HL-60 (cell line): Measurements from ENCODE around the gene OR5A2.

Experiments
- POLR2AphosphoS5 ChIP-seq: IDR thresholded peaks from 2 replicates; pipeline ENCODE4 v1.6.1; 2012; ENCODE audit warnings: low read depth
- TF ChIP-seq, protein P1 (sequence below): IDR thresholded peaks from one replicate; pipeline ENCODE4 v1.5.1; 2011; ENCODE audit warnings: low read length, control low read depth, inconsistent platforms; ENCODE audit not compliant: insufficient read depth

DNA sequence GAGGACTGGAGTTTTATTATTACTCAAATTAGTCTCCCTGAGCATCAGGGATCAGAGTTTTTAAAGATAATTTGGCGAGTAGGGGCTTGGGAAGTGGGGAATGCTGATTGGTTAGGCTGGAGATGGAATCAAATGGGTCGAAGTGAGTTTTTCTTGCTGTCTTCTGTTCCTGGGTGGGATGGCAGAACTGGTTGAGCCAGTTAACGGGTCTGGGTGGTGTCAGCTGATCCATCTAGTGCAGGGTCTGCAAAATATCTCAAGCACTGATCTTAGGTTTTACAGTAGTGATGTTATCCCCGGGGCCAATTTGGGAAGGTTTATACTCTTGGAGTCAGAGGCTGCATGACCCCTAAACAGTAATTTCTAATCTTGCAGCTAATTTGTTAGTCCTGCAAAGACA lies 1.1 kb downstream of the OR5A2 start:
- TF ChIP-seq, protein P1, sequence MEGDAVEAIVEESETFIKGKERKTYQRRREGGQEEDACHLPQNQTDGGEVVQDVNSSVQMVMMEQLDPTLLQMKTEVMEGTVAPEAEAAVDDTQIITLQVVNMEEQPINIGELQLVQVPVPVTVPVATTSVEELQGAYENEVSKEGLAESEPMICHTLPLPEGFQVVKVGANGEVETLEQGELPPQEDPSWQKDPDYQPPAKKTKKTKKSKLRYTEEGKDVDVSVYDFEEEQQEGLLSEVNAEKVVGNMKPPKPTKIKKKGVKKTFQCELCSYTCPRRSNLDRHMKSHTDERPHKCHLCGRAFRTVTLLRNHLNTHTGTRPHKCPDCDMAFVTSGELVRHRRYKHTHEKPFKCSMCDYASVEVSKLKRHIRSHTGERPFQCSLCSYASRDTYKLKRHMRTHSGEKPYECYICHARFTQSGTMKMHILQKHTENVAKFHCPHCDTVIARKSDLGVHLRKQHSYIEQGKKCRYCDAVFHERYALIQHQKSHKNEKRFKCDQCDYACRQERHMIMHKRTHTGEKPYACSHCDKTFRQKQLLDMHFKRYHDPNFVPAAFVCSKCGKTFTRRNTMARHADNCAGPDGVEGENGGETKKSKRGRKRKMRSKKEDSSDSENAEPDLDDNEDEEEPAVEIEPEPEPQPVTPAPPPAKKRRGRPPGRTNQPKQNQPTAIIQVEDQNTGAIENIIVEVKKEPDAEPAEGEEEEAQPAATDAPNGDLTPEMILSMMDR = no peak
- TF ChIP-seq POLR2AphosphoS5 = no peak
